Measurements from ENCODE around the gene TMOD2. TPM values are rescaled to one million over a fixed set of nuclear protein-coding genes. Genes with fewer than 3 reads are reported as not detected.
"Not testable (repeated sequence)": the region's sequence is repeated elsewhere in the genome, so short reads cannot be mapped to it uniquely, and the experiment has no call there.

The TMOD2 gene
- total RNA-seq, 1 donor from 2014 or later, result 9.2 TPM

DNA sequence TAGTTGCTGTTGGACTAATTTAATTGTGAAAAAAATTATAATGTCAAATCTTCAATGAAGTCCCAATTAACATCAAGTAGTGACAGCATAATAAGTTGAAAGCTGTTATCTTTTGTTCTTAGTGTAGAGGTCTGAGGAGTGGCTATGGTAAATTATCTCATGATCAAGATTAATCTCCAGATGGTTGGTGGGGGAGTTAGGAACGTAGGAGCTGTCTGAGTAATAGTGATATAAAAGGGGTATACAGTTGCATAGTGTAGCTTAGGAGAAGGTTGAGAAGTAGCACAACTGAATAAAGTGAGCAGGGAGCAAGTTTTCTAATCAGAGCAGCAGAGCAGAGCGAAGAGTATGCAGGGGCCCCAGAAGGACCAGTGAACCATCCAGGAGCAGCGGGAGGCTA is 19.5 kb downstream of the TMOD2 start:
- DNase-seq (ENCODE audit: low spot score), result no peak

DNA sequence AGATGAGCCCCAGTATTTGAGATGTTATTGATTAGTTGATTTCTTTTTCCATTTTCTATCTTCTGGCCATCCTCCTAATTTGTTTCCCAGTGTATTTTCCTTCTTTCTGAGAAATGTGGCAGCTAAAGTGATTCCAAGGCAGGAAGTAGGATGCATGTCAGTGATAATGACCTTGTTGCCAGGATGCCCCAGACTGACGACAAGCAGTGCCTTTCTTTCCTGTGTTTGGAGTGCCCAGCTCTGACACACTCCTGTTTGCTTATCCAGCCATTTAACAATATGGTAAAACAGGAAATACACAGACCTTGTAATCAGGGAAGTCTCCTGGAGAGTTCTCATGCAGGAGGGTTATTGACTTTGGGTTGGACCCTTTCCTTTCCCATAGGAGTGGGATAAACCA is 20.4 kb downstream of the TMOD2 start:
- DNase-seq (ENCODE audit: low spot score), result no peak

DNA sequence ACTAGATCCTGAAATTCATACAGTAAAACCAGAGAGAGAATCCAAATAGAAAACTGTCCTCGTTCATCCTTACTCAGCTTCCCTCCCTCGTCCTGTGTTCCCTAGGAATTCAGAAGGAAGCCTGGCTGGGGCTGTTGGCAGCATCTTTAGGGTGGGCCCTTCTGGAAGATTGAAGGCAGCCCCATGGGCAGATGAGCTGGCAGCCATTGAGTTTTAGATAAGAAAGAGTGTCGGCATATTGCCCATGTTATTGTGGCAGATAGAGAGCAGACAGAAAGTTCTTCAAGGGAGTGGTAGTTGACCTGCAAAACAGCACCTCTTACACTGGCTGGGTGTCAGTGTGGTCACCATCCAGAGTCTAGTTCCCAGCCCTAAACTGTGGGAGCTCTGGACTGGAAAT is 23.5 kb downstream of the TMOD2 start:
- DNase-seq (ENCODE audit: low spot score), result no peak

DNA sequence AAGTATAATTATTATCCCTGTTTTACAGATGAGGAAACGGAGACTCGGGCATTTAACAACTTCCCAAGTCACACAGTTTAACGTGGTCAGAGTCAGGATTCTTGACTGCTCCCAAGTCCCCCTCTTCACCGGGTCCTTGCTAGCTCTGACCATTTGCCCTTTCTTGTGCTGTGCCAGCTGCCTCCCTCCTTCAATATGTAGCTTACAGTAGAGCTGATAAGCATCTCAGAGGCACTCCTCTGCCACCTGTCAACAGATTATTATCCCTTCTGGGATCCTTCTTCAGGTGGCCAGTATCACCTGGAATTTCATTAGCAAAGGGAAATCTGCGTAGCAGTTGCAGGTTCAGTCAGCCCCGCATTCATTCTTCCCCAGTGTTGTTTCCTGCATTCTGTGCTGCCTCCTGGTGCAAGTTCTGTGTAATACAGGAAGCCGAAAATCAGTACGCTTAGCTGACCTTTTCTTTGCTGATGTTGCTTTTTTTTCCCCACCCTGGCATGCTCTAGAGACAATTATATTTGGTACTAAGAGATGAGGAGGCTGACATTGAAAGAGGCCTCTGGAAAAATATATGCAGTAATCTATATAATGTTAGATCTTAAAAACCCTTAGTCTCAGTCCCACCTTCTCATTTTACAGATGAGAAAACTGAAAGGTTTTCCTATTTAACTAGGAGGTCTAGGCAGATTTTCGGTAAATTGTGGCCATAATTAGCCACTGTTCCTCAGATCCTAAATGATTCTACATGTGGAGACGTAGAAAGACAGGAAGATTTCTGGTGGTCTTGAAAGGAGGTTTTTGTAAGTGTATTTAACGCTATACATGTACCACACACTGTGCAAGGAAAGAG is 24.8 kb downstream of the TMOD2 start:
- DNase-seq (ENCODE audit: low spot score), result peak; percentile 53

DNA sequence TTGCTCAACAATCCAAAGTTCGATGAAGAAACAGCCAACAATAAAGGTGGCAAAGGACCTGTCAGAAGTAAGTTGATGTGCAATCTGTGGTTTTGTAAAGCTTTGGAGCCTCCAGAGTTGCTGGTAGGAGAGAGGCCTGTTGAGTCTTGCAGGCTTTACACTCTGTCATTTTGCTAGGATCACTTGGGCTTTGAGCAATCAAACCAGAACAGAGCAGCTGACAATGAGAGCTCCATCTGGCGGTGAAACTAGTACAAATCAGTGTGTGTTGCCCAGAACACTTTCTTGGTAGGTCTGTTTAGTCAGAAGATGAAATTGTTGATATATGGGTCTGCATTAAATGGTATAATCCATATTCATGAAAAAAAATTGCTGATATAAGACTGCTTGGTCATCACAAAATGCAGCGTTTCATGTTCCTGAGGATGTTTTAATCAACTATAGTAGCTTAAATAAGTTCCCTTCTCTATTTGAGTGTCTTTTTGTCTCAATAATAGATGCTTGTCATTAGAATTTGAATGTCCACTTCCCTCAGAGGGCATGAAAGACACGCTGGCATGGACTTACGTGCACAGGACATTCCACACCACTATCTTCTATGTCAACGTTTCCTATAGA is 25.7 kb downstream of the TMOD2 start:
- peak; percentile 77 for DNase-seq (ENCODE audit: low spot score)

GRCh38 chr15:51780636-51781035 is 29.2 kb downstream of the TMOD2 start:
- DNase-seq (ENCODE audit: low spot score), result no peak

GRCh38 chr15:51781506-51781905 is 30.1 kb downstream of the TMOD2 start:
- no peak for DNase-seq (ENCODE audit: low spot score)

- no peak for DNase-seq (ENCODE audit: low spot score)
Observed at GRCh38 chr15:51782357-51782896, 31.0 kb downstream of the TMOD2 start.

DNA sequence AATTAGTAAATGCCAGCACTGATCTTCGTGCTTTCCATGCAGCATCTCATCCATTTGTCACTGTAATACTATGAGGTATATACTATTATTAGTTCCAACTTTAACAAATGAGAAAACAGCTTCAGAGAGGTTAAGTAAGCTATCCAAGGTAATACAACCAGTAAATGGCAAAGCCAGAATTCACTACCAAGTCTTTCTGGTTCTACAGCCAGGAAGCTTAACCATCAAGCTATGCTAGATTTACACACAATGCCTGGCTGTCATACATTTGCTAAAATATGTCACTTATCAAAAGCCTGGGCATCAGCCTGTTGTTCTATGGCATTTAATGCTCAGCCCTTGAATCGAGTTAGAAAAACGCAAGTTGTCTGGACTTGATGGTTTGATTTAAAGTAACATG is 32.6 kb downstream of the TMOD2 start:
- no peak for DNase-seq (ENCODE audit: low spot score)

- not testable (repeated sequence) for DNase-seq (ENCODE audit: low spot score)
Observed at GRCh38 chr15:51787130-51787529, 35.7 kb downstream of the TMOD2 start.

GRCh38 chr15:51792474-51792873 is 41.1 kb downstream of the TMOD2 start:
- not testable (repeated sequence) for DNase-seq (ENCODE audit: low spot score)

- DNase-seq (ENCODE audit: low spot score), result no peak
Observed at GRCh38 chr15:51793521-51794305, 42.3 kb downstream of the TMOD2 start.

- no peak for DNase-seq (ENCODE audit: low spot score)
Observed at GRCh38 chr15:51796847-51797401, 45.5 kb downstream of the TMOD2 start.

- no peak for DNase-seq (ENCODE audit: low spot score)
Observed at GRCh38 chr15:51798281-51798680, 46.9 kb downstream of the TMOD2 start.

DNA sequence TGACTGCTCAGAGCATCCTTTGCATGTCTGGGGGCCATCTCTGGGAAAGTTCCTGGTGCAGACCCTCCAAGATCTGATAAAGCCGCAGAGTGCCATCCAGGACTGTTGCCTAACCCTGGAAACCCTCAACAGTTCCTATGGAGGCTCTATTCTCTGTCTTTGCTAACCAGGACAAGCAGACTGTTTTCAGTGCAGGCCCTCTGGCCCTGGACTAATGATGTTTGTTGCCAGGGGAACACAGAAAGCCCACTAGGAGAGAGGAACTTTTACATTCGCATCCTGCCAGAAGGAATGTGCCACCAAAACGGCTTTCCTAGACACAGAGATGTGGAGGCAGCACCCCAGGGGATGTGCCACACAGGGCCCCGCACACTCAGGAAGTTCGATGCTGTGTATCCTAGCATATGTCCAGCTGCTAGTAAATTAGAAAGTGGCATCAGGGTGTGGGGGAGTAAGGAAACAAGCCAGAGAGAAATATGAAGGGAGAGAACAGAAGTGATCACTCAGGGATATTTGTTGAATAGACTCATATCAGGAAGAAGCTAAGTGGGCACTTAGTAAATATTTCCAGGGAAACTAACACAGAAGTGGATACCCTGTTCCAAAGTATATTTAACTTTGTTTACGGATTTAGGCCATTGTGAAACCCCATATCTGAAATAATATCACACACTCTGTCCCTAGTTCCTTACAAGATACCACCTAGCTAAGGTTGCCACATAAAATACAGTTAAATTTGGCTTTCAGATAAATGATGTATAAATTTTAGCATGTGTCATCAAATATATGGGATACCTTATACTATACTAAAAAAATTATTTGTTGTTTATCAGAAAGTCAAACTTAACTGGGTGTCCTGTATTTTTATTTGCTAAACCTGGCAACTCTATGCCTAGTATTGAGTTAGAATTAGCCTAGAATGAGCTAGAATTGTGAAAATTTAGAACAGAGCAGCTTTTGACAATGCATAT is 48.2 kb downstream of the TMOD2 start:
- no peak for DNase-seq (ENCODE audit: low spot score)

DNA sequence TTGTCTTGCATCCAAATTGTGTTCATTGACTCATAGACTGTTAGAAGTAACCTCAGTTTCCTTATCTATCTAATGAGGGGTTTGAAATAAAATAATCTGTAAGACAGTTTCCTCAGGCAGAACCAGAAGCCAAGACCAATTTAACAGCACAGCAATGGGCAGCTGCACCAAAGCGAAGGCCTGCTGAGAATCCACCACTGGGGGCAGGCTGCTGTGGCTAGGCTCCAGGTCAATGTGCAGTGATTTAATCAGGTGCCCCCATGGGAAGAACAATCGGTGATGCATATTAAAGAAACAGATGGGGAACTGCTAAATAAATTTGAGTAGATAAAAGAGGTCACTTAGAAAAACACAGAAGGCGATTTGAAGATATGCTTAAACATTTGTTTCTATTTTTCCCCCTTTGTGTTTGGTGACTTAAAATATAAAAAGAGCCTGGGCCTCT is 50.0 kb downstream of the TMOD2 start:
- DNase-seq (ENCODE audit: low spot score), result no peak

DNA sequence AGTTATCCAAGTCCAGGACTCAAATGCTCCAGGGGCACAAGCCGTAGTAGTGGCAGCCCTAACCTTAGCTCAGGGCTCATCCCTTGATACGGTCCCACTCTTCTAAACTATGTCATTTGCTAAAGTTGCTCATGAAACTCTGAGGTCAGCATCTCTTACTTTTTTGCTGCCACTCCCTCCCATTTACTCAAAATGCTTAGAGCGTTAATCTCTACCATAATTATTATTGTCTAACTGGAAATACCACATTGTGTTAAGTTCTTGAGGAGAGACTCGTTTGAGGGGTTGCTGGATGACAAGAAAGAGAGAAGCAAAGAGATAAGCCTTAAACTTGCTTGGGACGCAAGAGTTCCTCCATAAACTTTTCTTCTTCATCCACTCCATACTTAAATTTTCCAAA is 51.2 kb downstream of the TMOD2 start:
- DNase-seq (ENCODE audit: low spot score), result no peak

DNA sequence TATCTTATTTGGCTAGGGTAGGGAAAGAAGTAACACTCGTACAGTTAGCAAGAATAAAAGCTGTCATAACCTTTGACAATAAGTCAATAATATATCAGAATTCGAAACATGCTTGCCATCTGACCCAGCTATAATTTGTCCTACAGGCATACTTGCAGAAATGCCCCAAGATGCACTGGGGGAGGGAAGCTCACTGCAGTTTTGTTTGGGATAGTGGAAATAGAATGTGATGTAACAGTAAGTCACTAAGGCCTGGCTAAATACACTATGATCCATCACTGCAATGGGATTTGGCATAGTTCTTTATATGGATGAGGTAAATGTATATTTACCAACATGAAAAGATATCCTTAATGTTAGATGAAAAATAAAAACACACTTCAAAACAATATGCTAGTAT is 52.6 kb downstream of the TMOD2 start:
- no peak for DNase-seq (ENCODE audit: low spot score)

- DNase-seq (ENCODE audit: low spot score), result no peak
Observed at GRCh38 chr15:51806123-51806522, 54.7 kb downstream of the TMOD2 start.

DNA sequence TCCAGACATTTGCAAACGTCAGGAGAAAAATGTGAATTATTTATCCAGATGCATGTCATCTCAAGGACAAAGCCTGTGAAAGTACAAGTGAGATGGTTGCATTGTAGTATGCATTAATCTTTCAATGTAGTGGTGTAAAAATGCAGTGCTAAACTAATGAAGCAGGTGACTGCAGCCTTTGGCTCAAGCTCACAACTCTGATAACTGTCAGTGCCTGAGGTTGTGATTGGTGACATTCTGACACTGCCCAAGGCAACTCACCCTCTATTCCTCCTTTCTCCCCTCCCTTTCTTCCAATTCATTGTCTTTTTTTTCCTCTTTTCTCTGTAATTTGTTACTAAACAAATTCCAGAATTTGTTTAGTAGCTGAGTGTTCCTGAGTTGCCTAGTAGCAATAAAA is 58.1 kb downstream of the TMOD2 start:
- no peak for DNase-seq (ENCODE audit: low spot score)

GRCh38 chr15:51812598-51812997 is 61.2 kb downstream of the TMOD2 start:
- no peak for DNase-seq (ENCODE audit: low spot score)
